SK-N-MC (cell line): ENCODE results near the gene FAM236B.
"Not testable (repeated sequence)": the region's sequence is repeated elsewhere in the genome, so short reads cannot be mapped to it uniquely, and the experiment has no call there.

Experiments
- EZH2 ChIP-seq: fragments of 200-600 bp; sonication (generic); IDR thresholded peaks from one replicate; pipeline ENCODE4 v1.6.1; 2017; ENCODE audit warnings: antibody characterized with exemption
- FOXP2 ChIP-seq: optimal IDR thresholded peaks from 2 replicates; pipeline ENCODE3; 2011; ENCODE audit warnings: mild to moderate bottlenecking, moderate library complexity; ENCODE audit not compliant: insufficient read depth; ENCODE audit errors: extremely low read length, control extremely low read depth
- POLR2AphosphoS5 ChIP-seq: IDR thresholded peaks from 2 replicates; pipeline ENCODE4 v1.6.1; 2012; ENCODE audit warnings: mild to moderate bottlenecking, low read depth, low read length, borderline replicate concordance

DNA sequence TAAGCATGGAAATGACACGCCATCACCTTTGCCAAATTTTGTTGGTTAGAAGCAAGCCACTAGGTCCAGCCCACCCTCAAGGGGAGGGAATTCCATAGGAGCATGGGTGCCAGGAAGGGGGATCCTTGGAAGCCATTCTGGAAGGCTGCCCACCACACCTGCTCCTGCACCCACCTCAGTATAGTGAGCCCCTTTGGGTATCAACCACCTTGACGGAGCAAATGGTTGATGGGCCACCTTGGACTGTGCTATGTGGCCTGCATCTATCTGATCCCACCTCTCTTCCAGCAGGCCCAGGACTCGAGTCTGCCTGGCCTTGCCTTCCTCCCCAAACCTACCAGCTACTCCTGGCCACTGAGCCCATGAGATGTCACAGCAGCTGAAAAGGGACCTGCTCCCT is 7.9 kb upstream of the FAM236B start:
- not testable (repeated sequence) for TF ChIP-seq EZH2, POLR2AphosphoS5, FOXP2
